NCI-H2227 treated with DMSO at 0.1 percent for 48 hours (cell line): ENCODE measurements around the gene UTP11.
A peak's percentile ranks its signal among the peaks of the same experiment; 100 is the strongest.
"Not testable (repeated sequence)": the region's sequence is repeated elsewhere in the genome, so short reads cannot be mapped to it uniquely, and the experiment has no call there.

Source experiments
- DNase-seq: peaks from one replicate; lab custom pipeline; 2025; lab: John Stamatoyannopoulos, UW

The UTP11 gene, protein sequence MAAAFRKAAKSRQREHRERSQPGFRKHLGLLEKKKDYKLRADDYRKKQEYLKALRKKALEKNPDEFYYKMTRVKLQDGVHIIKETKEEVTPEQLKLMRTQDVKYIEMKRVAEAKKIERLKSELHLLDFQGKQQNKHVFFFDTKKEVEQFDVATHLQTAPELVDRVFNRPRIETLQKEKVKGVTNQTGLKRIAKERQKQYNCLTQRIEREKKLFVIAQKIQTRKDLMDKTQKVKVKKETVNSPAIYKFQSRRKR

DNA sequence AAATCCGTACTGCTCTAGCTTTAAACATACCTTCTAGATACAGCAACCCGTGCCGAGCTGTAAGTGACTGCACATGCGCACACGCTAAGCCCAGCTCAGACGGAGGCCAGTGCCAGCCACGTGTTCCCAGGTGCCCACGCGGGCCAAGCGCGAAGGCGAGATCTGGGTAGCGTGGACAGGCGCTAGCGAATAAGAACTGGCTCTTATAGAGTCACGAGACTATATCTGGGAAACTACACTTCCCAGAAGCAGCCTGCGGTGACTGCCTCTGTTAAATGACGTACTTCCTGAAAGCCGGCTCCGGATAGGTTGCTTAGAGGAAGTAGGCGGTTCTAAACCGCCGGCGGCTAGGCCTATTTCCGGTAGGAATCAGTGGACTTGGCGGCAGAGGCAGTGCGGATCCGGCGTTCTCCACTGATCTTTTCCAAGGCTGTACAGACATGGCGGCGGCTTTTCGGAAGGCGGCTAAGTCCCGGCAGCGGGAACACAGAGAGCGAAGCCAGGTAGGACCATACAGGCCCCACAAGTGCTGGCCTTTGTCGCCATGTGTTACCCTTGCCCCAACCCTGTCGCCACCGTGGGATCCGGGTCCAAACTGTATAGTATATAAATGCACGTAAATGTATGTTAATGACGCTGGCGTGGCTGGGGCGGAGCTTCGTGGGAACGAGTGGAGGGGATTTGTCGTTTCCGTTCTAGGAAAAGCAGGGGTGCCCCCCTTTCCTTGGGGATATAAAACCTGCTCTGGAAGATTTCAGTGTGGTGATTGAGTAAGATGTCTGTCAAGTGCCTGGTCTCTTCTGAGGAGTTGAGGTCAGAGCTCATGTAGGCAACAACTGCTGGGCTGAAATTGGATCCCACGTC is at the start of gene UTP11:
Gene UTP11, plus strand, starts transcription at position 372 of the 864 bp plus-strand sequence. Its CDS starts 69 bp downstream, at position 441.
- DNase-seq, result peak; percentile 99

DNA sequence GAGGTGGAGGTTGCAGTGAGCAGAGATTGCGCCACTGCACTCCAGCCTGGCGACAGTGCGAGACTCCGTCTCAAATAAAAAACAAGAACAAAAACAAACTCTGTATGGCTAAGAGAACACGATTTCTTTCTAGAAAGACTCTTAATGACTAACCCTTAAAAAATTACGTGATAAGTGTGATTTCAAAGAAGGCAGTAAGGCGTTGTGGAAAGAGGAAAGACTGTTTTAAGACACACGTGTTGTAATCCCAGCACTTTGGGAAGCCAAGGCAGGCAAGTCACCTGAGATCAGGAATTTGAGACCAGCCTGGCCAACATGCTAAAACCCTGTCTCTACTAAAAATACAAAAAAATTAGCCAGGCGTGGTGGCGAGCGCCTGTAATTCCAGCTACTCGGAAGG is 48.4 kb upstream of the UTP11 start:
- DNase-seq, result not testable (repeated sequence)

DNA sequence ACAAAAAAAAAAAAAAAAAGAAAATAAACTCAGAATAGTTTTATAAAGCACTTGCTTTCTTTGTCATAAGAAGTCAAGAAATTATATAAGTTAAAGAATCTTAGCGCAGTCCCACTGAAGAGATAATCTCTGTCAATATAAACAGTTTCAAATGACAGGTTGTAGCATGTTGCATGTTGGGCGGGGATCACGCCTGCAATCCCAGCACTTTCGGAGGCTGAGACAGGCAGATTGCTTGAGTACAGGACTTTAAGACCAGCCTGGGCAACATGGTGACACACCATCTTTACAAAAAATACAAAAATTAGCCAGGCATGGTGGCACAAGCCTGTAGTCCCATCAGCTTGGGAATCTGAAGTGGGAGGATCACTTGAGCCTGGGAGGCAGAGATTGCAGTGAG is 47.2 kb upstream of the UTP11 start:
- no peak for DNase-seq

DNA sequence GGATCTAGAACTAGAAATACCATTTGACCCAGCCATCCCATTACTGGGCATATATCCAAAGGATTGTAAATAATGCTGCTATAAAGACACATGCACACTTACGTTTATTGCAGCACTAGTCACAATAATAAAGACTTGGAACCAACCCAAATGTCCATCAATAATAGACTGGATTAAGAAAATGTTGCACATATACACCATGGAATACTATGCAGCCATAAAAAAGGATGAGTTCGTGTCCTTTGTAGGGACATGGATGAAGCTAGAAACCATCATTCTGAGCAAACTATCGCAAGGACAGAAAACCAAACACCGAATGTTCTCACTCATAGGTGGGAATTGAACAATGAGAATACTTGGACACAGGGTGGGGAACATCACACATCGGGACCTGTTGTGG is 38.9 kb upstream of the UTP11 start:
- not testable (repeated sequence) for DNase-seq

DNA sequence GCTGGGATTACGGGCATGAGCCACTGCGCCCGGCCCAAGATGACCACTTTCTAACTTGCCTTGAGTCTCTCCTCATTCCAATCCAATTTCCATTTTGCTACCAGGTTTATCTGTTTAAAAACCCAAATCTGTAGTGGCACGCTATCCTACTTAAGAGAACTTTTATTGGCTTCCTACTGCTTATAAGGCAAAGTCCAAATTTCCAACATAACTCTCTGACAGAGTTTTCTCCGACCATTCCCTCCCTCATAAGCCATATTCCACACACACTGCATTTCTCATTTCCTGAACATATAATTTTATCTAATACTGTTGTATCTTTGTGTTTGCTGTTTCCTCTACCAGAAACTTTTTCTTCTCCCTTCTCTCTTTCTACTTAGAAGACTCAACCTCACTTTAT is 38.0 kb upstream of the UTP11 start:
- no peak for DNase-seq

DNA sequence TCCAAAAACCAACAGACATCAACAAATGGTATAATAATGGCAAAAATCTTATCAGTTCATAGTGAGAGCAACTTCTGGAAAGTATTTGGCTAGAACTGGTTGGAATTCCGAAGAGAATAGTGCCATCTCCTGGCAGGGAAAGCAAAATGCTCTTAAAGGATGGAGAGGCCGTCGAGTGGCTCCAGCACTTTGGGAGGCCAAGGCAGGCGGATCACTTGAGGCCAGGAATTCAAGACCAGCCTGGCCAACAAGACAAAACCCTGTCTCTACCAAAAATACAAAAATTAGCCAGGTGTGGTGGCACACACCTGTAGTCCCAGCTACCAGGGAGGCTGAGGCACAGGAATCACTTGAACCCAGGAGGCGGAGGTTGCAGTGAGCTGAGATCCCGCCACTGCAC is 37.5 kb upstream of the UTP11 start:
- DNase-seq, result peak; percentile 45

DNA sequence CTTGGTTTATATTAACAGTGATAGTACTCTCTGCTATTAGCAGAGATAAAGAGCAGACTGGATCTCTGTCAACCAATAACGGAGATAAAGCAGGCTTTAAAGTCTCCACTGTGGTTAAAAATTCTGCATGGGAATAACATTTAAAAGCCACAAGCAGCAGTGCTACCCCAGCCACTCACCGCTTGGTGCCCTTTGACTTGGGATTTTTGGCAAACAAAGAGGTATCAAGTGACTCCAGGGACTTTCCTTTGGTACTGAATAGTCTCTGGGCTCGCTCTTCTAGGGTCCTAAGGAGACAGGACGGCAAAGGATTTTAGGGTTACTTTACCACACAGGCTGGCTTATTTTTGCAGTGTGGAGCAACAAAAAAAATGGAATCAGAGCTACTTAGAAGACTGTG is 34.0 kb upstream of the UTP11 start:
- no peak for DNase-seq

DNA sequence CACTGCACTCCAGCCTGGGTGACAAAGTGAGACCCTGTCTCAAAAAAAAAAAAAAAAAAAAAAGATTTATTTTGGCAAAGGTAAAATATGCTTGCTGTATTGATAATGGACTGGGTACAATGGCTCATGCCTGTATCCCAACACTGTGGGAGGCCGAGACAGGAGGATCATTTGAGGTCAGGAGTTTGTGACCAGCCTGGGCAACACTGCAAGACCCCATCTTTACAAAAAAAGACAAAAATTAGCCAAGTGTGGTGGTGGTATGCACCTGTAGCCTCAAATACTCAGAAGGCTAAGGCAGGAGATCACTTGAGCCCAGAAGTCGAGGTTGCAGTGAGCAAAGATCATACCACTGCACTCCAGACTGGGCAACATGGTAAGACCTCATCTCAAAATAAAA is 29.0 kb upstream of the UTP11 start:
- no peak for DNase-seq

DNA sequence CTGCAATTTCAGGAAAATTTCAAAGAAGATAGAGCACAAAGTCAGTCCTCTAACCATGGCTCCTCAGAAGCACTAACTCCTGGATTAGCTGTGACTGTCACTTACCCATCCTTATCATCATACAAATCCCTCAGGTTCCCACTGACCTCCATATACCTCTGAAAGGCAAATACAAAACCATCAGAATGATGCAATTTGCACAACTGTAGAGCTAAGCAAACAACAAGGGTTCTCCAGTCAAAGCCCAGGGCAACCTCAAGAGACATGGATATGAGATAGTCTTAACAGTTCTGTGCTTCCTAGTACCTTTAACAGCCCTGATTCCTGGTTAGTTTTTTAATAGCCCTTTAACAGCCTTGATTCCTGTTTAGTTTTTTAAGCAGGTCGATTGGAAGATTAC is 24.9 kb upstream of the UTP11 start:
- no peak for DNase-seq

DNA sequence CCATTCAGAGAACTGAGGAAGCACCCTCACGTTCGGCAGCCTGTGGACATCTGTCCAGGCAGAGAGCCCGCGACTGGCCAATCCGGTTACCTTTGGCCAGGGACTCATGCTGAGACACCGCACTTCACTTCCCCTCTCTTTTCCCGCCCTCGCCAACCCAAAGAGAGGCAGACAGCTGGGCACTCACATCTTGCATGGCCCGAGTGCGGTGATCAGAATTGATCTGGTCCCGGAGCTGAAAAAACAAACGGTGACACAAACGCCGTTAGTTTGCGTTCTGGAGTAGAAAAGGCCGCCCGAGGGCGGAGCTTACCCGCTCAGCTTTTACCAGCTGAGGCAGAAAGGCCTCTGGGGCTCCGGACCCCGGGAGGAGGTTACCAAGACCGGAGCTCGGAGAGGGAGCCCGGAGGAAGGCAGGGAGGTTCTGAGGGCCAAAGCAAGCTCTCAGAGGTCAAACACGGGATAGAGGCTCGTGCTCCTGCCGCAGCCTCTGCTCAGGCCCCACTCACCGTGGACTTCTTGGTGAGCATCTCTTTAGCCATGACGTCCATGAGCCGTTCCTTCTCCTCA is 23.1 kb upstream of the UTP11 start:
- DNase-seq, result peak; percentile 11

DNA sequence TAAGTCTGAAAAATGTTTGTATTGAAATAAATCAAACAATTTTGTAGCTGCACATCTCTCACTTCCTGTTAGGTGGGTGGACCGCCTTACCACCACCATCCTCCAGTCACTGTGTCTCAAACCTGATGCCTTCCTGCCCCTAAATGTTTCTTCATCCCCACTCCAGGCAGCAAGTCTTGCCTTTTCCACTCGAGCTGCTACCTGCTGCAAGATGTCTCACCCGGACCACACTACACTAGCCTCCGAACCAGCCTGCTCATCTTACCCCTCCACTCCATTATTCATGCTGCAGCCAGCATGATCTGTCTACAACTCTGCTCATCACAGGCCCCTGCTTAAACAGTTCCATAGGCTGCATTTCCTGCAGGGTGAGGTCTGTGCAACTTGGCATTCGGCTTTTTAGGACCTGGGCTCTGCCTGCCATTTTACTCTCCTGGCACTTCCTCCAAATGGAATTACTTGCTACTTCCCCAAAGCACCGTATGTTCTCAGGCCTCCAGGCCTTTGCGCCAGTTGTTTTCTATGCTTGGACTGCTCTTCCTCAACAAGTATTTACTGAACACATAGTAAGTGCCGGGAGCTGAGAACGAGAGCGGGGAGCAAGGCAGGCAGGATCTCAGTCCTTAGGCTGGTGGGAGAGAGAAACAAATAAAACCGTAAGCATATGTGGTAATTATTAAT is 17.5 kb upstream of the UTP11 start:
- DNase-seq, result no peak

DNA sequence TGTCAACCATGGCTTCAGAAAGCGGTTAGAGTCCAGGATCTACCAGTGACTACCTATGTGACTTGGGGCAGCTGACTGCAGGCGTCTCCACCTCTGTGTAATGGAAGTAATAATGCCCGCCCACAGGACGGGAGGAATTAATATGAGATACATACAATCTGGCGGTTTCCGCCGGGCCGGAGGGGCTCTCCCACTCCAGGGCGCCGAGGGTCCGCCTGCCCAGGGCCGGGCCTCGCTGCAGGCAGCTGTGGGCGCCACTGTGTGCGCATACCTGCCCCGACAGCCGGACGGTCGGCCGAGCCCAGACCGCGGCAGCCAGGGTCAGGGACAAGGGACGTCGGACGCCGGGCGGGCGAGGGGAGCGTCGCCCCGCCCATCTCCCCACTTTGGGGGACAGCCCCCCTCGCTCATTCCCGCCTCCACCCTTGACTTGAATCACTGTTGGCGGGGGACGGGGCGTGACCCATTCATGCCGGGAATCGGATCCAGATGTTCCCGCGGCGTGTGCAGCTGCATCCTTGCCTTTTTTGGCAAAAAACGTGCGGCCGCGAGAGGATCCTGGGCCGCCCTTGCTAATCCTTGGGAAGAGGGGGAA is 16.7 kb upstream of the UTP11 start:
- DNase-seq, result no peak

DNA sequence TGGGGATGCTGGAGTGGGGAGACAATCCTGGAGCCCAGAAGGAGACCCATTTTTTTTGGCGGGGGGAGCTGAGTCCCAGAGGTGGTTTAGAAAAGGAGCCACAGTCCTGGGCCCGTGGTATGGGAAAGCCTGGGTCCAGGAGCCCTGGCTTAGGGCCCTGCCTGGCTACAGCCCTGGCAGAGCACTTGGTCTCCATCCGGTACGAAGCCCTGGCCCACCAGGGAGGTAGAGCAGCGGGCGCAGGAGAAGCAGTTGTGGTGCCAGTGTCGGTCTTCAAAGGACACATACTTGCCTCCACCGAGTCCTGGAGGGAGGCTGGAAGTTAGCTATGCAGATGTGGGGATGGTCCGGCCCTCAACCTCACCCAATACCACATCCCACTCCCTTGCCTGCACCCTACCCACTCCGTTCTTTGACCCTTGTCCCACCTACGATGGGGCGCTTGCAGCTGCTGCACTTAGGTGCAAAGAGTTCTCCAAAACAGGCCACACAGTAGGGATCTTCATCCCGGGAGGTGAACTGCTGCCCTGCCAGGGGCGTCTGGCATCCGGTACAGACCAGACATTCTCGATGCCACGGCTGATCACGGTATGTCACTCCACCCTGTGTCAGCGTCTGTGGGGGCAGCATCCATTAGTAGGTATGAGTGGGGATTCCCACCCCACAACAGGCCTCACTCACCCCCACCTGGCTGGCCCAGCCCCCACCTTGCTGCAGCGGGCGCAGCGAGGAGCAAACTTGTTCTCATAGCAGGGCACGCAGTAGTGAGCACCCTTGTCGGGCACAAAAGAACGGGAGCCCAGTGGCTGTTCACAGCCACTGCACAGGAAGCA is 15.1 kb upstream of the UTP11 start:
- DNase-seq, result no peak

DNA sequence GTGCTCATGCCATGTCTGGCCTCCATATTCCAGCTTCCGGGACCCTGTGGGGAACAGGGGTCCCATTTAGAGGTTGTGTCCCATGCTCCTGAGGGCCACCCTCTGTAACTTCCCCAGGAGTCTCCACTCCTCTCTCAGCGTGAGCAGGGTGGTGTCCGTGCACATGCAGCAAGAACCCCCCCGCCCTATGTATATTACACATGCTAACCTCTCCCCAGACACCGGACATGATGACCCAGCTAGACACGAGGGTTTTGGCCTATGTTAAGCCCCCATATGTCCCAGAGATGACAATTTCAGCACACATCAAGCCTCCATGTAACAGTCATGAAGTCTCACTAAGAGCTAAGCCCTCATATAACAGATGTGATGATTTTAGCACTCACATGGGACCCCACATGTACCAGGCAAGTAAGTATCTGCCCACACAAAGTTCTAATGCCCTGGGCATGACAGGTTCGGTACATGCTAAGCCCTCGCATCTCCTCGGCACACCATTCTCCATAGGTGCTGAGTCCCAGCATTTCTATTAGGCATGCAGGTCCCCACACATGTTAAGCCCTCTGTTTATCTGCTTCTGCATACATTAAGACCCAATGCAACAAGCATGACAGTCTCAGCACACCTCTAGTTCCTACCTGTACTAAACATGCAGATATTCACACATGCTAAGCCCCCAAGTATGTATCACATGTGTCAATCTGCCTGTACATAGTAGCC is 14.3 kb upstream of the UTP11 start:
- DNase-seq, result no peak

DNA sequence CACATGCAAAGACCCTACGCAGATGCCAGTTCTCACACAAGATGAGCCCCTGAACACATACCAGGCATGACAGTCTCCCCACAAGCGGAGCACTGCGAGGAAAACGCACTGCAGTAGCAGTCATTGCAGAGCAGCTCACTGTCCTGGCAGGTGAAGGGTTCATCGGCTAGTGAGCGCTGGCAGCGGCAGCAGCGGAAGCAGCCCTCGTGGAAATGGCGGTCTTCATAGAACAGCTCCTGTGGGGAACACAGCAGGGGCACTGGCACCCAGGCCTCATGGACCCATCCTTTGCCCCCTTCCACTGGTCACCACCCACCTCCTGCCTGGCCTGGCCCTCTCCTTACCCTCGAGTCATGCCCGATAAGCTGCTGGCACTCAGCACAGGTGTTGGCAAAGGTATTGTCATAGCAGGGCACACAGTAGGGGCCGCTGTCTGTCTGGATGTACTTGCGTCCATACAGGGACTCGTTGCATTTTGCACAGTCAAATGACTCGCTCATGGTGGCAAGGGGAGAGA is 13.6 kb upstream of the UTP11 start:
- DNase-seq, result no peak

DNA sequence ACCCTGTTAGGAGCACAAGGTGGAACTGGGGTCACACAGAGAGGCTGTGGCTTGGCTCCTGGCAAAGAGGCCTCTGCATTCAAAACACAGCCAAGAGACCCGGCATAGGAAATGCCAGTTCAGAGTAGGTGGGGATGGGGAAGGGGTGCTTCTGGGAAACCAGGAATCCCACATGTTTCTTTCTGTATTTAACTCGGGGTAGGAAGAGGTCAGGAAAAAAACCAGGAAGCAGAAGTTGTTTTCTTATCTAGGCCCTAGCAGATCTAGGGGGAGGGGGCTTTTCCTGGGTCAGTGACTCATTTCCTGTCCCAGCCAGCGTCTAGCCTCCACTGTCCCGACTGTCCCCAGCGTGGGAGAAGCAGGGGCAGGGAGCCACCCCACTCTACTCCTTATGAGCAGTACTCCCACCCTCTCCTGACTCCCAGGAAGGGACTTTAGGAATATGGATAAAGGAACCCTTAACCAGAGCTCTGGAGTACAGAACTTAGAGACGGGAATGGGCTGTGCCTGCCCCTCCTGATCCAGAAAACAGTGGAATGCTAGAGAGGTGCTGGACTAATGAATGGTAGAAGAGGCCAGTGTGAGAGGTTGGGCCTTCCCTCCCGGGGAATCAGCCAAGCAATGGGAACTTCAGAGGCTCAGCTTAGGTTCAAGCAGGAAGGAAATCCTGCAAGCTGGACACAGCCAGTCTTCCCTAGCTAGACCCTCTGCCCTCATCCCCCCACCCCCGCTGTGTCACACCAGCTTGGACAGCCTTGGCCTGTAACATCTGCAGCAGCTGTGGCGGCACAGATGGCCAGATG is 12.9 kb upstream of the UTP11 start:
- DNase-seq, result no peak

DNA sequence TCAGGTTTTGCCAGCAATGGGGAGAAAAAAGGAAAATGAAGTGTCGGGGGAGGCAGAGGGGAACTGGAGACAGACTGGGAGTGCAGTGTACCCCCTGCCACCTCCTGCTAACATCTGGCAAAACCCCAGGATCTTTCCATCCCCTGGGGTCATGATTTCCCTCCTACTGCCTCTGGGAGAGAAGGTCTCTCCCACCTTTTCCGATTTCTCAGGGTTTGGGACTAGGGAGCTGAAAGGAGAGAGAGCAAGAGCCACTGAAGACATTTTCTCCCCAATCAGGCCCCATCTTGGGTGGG is 12.4 kb upstream of the UTP11 start:
- no peak for DNase-seq

DNA sequence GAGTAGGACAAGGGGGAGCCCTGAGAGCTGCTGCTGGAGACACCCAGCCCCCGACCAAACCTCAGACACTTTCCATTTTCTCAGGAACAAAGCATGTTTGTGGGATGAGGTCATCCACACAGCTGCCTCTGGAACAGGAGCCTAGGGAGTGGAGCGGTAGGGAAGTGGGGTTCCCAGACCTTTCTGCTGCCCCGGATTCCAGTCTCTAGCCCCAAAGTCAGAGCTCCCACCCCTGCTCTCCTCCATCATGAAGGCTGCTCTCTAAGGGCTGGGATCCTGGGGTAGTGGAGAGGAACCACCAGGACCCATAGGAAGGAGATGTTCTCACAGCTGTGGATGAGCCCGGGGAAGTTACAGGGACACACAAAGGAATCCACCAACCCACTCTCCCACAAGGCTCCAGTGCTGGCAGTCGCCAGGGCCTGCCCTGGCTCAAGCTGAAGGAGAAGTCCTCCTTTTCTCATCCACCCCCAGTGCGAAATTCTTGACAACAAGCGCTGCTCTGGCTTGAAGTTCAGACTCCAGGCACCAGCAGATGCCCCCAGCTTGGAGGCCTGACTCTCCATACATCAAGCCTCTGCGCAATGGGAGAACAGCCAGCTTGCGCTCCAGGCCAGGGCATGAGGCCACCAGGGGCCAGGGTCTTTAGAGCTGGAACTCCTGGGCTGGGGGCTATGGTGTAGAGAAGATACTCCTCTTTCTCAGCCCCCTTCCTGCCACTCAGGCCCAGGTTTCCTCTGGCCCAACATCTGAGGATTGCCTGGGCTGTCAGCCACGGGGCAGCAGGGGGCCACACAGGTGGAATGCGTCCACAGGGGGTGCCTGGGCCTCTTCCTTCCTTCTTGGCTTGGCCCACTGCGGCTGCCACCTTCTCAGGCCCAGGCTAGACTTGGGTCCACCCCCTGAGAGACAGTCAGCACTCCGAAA is 11.7 kb upstream of the UTP11 start:
- no peak for DNase-seq
